Neutrophil (primary cell): ENCODE data around the gene BACH2.

Experiments used
- H3K27ac ChIP-seq: fragments of 200-600 bp; sonication (generic); 2 replicates; pipeline ENCODE4 v1.5.1; 2016; ENCODE audit warnings: mild to moderate bottlenecking, moderate library complexity
- H3K27me3 ChIP-seq: fragments of 200-600 bp; sonication (generic); 2 replicates; pipeline ENCODE4 v1.6.0; 2016; ENCODE audit warnings: mild to moderate bottlenecking
- H3K36me3 ChIP-seq: fragments of 200-600 bp; sonication (generic); 2 replicates; pipeline ENCODE4 v1.5.1; 2017
- H3K4me1 ChIP-seq, 2 experiments: fragments of 200-600 bp in 1 of 2; sonication (generic) in 1 of 2; 1 replicate in 1 of 2; 2 replicates in 1 of 2; pipeline versions ENCODE4 v1.5.1 to v1.6.1; 2013 to 2016; ENCODE audit warnings: low read depth in 1 of 2, low read length in 1 of 2, mild to moderate bottlenecking in 1 of 2, moderate library complexity in 1 of 2; ENCODE audit not compliant: control insufficient read depth in 1 of 2, insufficient read depth in 1 of 2
- H3K4me3 ChIP-seq, 2 experiments: fragments of 200-600 bp in 1 of 2; sonication (generic) in 1 of 2; 1 replicate in 1 of 2; 2 replicates in 1 of 2; pipeline ENCODE4 v1.5.1; 2013 to 2016; ENCODE audit warnings: low read depth in 1 of 2, low read length in 1 of 2, mild to moderate bottlenecking in 1 of 2, moderate library complexity in 1 of 2
- H3K9me3 ChIP-seq: fragments of 200-600 bp; sonication (generic); 2 replicates; pipeline ENCODE4 v1.5.1; 2016
- CTCF ChIP-seq: fragments of 200-600 bp; sonication (generic); IDR thresholded peaks from 2 replicates; pipeline ENCODE4 v1.5.1; 2016; ENCODE audit warnings: antibody characterized with exemption

BACH2 gene

GRCh38 chr6:90078513-90079289, 217.9 kb downstream of the BACH2 start:
- H3K36me3 ChIP-seq, result no peaks in the 10 kb centered on the region
- peaks cover 12 to 18% of the 10 kb centered on the region in 2 experiments for H3K4me1 ChIP-seq
- no peaks in the 10 kb centered on the region for H3K27me3 ChIP-seq
- no peak overlapping the region for H3K27ac ChIP-seq
- no peaks in the 10 kb centered on the region for H3K9me3 ChIP-seq
- H3K4me3 ChIP-seq, result no peak overlapping the region
- TF ChIP-seq CTCF, result no peak

- H3K27ac ChIP-seq, result no peak overlapping the region
- peaks cover 0 to 7% of the 10 kb centered on the region in 2 experiments for H3K4me1 ChIP-seq
- no peaks in the 10 kb centered on the region for H3K36me3 ChIP-seq
- no peaks in the 10 kb centered on the region for H3K27me3 ChIP-seq
- TF ChIP-seq CTCF, result no peak
- H3K4me3 ChIP-seq, result no peak overlapping the region
- H3K9me3 ChIP-seq, result no peaks in the 10 kb centered on the region
Observed at GRCh38 chr6:90076511-90077415, 219.9 kb downstream of the BACH2 start.

- H3K4me3 ChIP-seq, result no peak overlapping the region
- no peak overlapping the region for H3K27ac ChIP-seq
- peaks cover 0 to 7% of the 10 kb centered on the region in 2 experiments for H3K4me1 ChIP-seq
- no peaks in the 10 kb centered on the region for H3K36me3 ChIP-seq
- no peaks in the 10 kb centered on the region for H3K9me3 ChIP-seq
- TF ChIP-seq CTCF, result no peak
- H3K27me3 ChIP-seq, result no peaks in the 10 kb centered on the region
Observed at GRCh38 chr6:90074161-90074850, 222.3 kb downstream of the BACH2 start.

- no peak for TF ChIP-seq CTCF
- no peaks in the 10 kb centered on the region for H3K36me3 ChIP-seq
- H3K9me3 ChIP-seq, result no peaks in the 10 kb centered on the region
- no peaks in the 10 kb centered on the region for H3K27me3 ChIP-seq
- H3K27ac ChIP-seq, result no peak overlapping the region
- H3K4me1 ChIP-seq, result peaks cover 0 to 1% of the 10 kb centered on the region in 2 experiments
- no peak overlapping the region for H3K4me3 ChIP-seq
Observed at GRCh38 chr6:90072935-90073464, 223.6 kb downstream of the BACH2 start.

GRCh38 chr6:90072501-90072900, 224.1 kb downstream of the BACH2 start:
- Histone ChIP-seq H3K9me3 (no peaks in the 10 kb centered on the region), H3K27me3 (no peaks in the 10 kb centered on the region), H3K36me3 (no peaks in the 10 kb centered on the region), H3K4me3 (no peak overlapping the region), H3K4me1 (no peaks in the 10 kb centered on the region), H3K27ac (no peak overlapping the region)
- no peak for TF ChIP-seq CTCF
